Left ventricle myocardium inferior (tissue), 1 donor: ENCODE data around the gene CAV2. TPM values are rescaled to one million over a fixed set of nuclear protein-coding genes. Genes with fewer than 3 reads are reported as not detected.
A peak's percentile ranks its signal among the peaks of the same experiment; 100 is the strongest.
"Not testable (repeated sequence)": the region's sequence is repeated elsewhere in the genome, so short reads cannot be mapped to it uniquely, and the experiment has no call there.

Experiments used
- DNase-seq: peaks from one replicate; pipeline ENCODE4 v3.0.0-alpha.2; 2020
- H3K27ac ChIP-seq: fragments of 200-600 bp; replicated peaks from 2 replicates; pipeline ENCODE4 v1.8.0; 2021
- H3K27me3 ChIP-seq: fragments of 200-600 bp; 2 replicates; pipeline ENCODE4 v1.8.0; 2021; ENCODE audit warnings: low read depth
- H3K36me3 ChIP-seq: fragments of 200-600 bp; 2 replicates; pipeline ENCODE4 v1.8.0; 2021
- H3K4me1 ChIP-seq: fragments of 200-600 bp; 2 replicates; pipeline ENCODE4 v1.8.0; 2021
- H3K4me3 ChIP-seq: fragments of 200-600 bp; 2 replicates; pipeline ENCODE4 v1.8.0; 2021; ENCODE audit warnings: mild to moderate bottlenecking, moderate library complexity
- H3K9me3 ChIP-seq: fragments of 200-600 bp; replicated peaks from 2 replicates; pipeline ENCODE4 v1.8.0; 2021
- intact Hi-C: fragments of 100-400 bp; cut with micrococcal nuclease; formaldehyde crosslinking; loops from one replicate; pipeline ENCODE4 v1.11.0; 2022
- total RNA-seq: library from RNA; stranded (reverse); fragmentation: NEBNext Ultra II Directional; extraction: Animal tissue kit (Norgen Biotek cat#: 25700); gene quantifications from one replicate; pipeline ENCODE4 v1.2.1, GENCODE V29; 2021
- TF ChIP-seq, protein P1 (sequence below): fragments of 200-600 bp; IDR thresholded peaks from 2 replicates; pipeline ENCODE4 v1.8.0; 2021; ENCODE audit warnings: antibody characterized with exemption, mild to moderate bottlenecking, borderline replicate concordance
- donor health status: DM: no; HTN: yes; CAD: no; lungs with severe emphysema.

The CAV2 gene
- total RNA-seq, 1 donor from 2014 or later: 196 TPM

GRCh38 chr7:116477625-116478024, 21.9 kb upstream of the CAV2 start:
- Histone ChIP-seq H3K4me1 (no peaks in the 10 kb centered on the region), H3K36me3 (no peaks in the 10 kb centered on the region), H3K27ac (no peak overlapping the region), H3K9me3 (no peaks in the 10 kb centered on the region), H3K27me3 (no peaks in the 10 kb centered on the region), H3K4me3 (no peak overlapping the region)
- no peak for DNase-seq
- intact Hi-C loops: no loop called here
- TF ChIP-seq, protein P1, sequence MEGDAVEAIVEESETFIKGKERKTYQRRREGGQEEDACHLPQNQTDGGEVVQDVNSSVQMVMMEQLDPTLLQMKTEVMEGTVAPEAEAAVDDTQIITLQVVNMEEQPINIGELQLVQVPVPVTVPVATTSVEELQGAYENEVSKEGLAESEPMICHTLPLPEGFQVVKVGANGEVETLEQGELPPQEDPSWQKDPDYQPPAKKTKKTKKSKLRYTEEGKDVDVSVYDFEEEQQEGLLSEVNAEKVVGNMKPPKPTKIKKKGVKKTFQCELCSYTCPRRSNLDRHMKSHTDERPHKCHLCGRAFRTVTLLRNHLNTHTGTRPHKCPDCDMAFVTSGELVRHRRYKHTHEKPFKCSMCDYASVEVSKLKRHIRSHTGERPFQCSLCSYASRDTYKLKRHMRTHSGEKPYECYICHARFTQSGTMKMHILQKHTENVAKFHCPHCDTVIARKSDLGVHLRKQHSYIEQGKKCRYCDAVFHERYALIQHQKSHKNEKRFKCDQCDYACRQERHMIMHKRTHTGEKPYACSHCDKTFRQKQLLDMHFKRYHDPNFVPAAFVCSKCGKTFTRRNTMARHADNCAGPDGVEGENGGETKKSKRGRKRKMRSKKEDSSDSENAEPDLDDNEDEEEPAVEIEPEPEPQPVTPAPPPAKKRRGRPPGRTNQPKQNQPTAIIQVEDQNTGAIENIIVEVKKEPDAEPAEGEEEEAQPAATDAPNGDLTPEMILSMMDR: no peak

DNA sequence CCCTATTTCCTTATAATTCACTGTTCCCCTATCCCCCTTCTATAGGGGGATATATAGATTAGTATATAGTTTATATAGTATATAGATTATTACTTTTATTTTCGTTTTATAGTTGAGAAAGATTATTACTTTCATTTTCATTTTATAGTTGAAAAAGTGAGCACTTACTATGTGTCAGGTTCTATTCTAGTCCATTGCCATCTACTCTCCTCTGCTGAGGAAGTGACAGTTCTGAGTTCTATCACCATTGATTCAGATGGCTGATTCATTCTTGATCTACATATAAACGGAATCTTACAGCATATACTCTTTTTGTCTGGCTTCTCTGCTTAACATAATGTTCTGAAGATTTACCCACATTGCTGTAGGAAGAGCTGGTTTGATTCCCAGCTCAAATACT, 20.7 kb upstream of the CAV2 start:
- H3K27ac ChIP-seq: no peak overlapping the region
- H3K9me3 ChIP-seq: no peaks in the 10 kb centered on the region
- H3K4me3 ChIP-seq: no peak overlapping the region
- no peaks in the 10 kb centered on the region for H3K36me3 ChIP-seq
- no peak for DNase-seq
- TF ChIP-seq, protein P1: no peak
- no peaks in the 10 kb centered on the region for H3K27me3 ChIP-seq
- intact Hi-C loops: no loop called here
- H3K4me1 ChIP-seq: no peaks in the 10 kb centered on the region

DNA sequence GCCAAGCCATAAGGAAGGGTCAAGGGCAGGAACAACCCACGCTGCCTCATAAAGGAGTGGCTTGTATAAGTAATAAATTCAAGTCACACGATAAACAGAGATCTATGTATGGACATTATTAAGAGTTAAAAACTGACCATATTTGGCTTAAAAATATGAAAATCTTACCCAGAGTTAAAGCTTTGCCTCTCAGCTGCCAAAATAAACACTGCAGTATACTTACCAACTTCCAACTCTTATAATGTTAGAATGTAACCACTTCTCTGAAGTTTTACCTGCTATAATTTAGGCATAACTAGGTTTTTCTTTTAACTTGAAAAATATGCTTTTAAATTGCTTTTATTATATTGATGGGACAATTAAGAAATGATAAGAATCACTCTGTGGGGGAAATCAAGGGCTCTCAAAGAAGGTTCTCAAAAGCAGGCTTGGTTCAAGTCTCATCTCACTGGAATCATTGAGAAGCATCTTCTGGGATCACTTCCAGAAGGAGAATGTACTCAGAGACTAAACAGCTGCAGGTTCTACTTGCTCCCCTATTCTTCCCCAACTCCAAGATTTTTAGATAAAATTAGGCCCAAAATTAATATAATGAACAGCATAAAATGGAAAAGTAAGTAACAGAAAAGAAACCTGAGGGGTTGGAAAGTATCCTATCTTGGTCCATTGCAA, 16.1 kb upstream of the CAV2 start:
- intact Hi-C loops: no loop called here
- Histone ChIP-seq H3K36me3 (no peaks in the 10 kb centered on the region), H3K27ac (no peak overlapping the region), H3K4me3 (no peak overlapping the region), H3K4me1 (peaks cover 9% of the 10 kb centered on the region), H3K9me3 (no peaks in the 10 kb centered on the region), H3K27me3 (no peaks in the 10 kb centered on the region)
- TF ChIP-seq, protein P1: no peak
- no peak for DNase-seq

- H3K36me3 ChIP-seq, H3K9me3 ChIP-seq, H3K27me3 ChIP-seq, H3K4me3 ChIP-seq, H3K27ac ChIP-seq, intact Hi-C loops, DNase-seq: not testable (repeated sequence)
- peaks cover 12% of the 10 kb centered on the region for H3K4me1 ChIP-seq
Measured at GRCh38 chr7:116484389-116484788, 15.1 kb upstream of the CAV2 start.

- no peaks in the 10 kb centered on the region for H3K27me3 ChIP-seq
- H3K4me1 ChIP-seq: peaks cover 47% of the 10 kb centered on the region
- intact Hi-C loops: no loop called here
- no peak overlapping the region for H3K4me3 ChIP-seq
- H3K27ac ChIP-seq: no peak overlapping the region
- no peaks in the 10 kb centered on the region for H3K9me3 ChIP-seq
- TF ChIP-seq, protein P1: no peak
- no peaks in the 10 kb centered on the region for H3K36me3 ChIP-seq
- DNase-seq: no peak
Measured at GRCh38 chr7:116487907-116488521, 11.5 kb upstream of the CAV2 start.

DNA sequence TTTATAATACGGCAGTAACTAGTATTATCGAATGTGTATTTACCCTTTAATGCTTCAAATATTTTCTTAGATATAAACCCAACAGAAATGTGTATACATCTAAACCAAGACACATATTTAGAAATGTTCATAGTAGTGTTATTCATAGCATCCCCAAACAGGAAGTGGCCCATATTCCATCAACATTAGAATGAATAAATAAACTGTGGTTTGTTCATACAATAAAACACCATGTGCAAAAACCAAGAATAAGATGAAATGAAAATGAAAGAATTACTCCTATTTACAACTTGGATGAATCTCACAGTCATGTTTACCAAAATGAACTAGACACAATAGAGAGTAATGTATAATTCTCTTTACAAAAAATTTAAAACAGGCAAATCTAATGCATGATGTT, 9.2 kb upstream of the CAV2 start:
- Histone ChIP-seq H3K4me1 (peaks cover 61% of the 10 kb centered on the region), H3K27ac (peak overlapping the region; percentile 61), H3K4me3 (no peak overlapping the region), H3K27me3 (no peaks in the 10 kb centered on the region), H3K36me3 (no peaks in the 10 kb centered on the region), H3K9me3 (no peaks in the 10 kb centered on the region)
- intact Hi-C loops: loop anchor here (10.0 kb wide), 1 partner anchor 46 kb away; no protein-coding TSS in a partner anchor
- TF ChIP-seq, protein P1: no peak
- no peak for DNase-seq
